Activated CD4-positive, CD25-positive, alpha-beta regulatory T cell treated with anti-CD3 and anti-CD28 coated beads, Interleukin-2, amount 50 U/mL, for 24 hours (primary cell): Measurements from ENCODE around the gene ARGLU1.

ENCODE experiments used
- ATAC-seq, 2 donors: fragments of 150-1000 bp; cut with Tn5 transposase; one replicate each; pipeline ENCODE4 v1.10.0; 2021; ENCODE audit warnings: mild to moderate bottlenecking in 1 of 2, moderate library complexity in 1 of 2

Gene ARGLU1

DNA sequence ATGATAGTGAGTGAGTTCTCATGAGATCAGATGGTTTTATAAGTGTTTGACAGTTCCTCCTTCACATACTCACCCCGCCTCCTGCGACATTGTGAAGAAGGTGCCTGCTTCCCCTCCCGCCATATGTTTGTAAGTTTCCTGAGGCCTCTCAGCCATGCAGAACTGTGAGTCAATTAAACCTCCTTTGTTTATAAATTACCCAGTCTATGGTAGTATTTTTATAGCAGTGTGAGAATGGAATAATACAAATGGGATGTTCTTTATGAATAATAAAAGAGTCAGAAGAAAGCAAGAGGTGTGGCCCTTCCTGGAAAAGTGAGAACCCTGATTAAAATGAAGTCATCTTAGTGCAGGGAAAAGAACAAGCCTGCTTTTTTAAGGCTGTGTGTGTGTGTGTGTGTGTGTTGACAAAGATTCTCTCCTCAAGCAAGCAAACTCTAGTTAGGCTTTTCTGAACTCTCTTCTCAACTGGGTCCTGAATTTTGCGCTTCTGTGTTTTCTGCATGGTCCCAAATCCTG, 18.8 kb upstream of the ARGLU1 start:
- ATAC-seq = no peak

DNA sequence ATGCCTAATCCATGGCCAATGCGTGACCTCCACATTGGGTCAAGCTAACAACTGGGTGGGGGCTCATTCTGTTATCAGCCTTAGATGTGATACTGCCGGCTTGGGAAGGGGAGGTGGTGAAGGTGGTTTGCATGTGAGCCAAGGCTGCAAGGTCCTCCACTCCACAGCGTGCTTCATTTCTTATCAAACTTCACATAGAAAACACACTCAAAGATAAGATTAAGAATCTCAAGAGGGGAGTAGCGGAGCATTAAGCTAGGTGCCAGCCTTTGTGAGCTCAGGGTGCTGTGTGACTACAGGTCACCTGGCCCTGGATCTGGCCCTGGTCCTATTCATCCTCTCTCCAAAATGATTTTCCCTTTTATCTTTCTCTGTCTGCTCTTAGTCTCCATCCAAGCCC, 13.3 kb upstream of the ARGLU1 start:
- no peak for ATAC-seq

DNA sequence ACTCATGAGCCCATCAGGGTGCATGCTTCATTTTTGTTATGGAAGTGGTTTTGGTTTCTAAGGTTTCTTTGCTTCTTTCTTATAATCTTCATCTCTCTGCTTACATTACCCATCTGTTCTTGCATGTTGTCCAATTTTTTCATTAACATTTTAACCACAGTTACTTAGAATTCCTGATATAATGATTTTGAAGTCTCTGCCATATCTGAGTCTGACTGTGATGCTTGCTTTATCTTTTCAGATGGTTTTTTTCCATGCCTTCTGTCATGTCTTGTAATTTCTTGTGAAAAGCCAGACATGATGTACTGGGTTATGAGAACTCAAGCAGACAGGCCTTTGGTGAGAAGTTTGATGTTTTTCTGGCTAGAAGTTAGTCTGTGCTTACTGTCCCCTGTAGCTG, 8.0 kb upstream of the ARGLU1 start:
- ATAC-seq = no peak

DNA sequence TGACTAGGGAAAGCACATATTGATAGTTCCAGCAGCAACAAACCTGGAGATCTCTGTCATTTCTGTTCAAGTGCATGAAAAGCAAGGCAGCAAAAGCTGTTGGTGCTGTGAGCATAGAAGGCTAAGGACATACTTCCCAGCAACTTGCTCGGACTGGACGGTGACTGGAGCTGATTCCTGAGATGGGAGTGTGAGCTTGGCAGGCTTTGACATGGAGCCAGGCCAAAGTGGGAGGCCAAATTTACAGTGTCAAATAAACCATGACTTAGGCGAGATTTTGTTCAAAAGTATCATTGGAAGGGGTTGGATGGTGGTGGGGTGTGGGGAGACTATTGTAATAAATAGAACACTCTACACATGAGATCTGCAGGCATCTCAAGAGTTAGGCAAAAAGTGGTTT, 5.9 kb upstream of the ARGLU1 start:
- no peak for ATAC-seq

- ATAC-seq = no peak
These were observed 5.4 kb upstream of the ARGLU1 start for GRCh38 chr13:106573284-106573846.

DNA sequence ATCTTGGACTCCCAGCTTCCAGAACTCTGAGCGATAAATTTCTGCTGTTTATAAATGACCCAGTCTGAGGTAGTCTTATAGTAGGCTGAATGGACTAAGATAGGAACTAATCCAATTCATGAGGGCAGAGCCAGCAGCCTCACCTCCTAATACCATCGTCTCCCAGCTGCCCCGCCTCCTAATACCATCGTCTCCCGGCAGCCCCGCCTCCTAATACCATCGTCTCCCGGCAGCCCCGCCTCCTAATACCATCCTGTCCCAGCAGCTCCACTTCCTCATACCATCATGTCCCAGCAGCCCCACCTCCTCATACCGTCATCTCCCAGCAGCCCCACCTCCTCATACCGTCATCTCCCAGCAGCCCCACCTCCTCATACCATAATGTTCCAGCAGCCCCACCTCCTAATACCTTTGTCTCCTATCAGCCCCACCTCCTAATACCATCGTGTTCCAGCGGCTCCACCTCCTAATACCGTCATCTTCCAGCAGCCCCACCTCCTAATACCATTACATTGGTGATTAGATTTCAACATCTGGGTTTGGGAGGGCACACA, 2.4 kb upstream of the ARGLU1 start:
- peak; percentile 42 to 63 for ATAC-seq

- ATAC-seq = no peak
These were observed 1.5 kb upstream of the ARGLU1 start for GRCh38 chr13:106569233-106570095.

DNA sequence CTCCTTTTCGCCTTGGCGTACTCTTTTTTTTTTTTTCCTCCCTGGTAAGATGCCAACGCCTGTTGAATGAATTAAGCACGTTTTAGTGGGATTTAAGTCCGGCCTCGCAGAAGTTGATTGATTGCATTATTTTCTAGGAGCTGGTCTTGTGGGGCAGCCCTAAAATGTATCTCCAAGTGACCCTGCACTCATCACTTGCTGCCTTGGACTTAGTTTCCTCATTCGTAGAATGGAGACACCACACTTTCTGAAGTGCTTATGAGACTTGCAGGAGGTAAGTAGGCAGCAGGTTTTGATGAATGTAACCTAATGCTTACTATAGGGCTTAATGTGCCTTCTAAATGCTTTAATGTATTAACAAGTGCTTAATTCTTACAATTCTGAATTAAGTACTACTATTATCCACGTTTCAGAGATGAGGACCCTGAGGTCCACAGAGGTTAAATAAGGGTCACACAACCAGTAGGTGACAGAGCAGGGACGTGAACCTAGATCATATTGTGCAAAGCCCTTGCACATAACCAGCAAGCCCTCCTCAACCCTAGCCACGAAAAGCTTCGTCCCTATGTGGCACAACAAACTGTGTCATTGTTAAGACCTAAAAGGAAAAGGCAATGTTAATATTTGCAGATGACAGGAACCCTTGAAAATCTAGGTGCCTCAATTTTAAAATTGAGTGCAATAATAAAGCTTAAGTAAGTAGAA, 514 bp upstream of the ARGLU1 start:
- ATAC-seq = peak; percentile 0 to 6

DNA sequence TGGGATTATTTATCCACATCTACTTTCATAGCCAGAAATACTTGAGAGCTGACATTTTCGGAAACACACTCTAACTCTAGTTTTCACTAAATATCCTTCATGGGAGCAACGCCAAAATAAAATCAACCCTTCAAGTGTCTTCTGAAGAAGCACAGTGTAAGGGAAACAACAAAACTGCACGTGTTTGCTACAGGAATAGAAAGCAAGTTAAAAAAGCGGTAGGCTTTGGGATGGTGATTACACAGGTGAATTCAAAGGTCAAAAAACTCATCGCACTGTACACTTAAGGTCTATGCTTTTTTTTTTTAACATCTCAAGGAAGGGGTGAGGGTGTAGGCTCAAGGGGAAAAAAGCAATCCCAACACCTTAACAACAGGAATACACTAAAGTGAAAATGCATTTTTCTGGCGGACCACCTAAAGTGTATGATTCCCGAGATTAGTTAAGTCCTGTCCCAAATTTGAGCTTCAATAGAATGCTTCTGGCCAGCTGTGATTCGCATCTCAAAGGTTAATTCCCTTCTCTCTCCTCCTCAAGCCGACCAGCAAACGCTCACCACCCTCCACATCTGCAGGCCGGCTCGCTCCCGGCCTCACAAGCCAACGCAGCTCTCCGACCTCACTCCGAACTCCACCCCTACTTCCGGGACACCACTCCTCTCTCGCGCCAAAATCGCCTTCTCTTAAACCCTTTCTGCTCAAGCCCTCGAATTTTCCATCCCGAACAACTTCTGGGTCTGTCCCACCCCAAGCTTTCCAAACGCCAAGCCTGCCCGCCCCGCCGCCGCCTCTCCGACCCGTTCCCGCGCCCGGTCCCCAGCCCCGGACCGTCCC, 1.1 kb downstream of the ARGLU1 start:
- ATAC-seq = peak; percentile 11 to 15

- no peak for ATAC-seq
These were observed 2.7 kb downstream of the ARGLU1 start for GRCh38 chr13:106565127-106565775.

GRCh38 chr13:106562301-106562700, 5.6 kb downstream of the ARGLU1 start:
- ATAC-seq = no peak

DNA sequence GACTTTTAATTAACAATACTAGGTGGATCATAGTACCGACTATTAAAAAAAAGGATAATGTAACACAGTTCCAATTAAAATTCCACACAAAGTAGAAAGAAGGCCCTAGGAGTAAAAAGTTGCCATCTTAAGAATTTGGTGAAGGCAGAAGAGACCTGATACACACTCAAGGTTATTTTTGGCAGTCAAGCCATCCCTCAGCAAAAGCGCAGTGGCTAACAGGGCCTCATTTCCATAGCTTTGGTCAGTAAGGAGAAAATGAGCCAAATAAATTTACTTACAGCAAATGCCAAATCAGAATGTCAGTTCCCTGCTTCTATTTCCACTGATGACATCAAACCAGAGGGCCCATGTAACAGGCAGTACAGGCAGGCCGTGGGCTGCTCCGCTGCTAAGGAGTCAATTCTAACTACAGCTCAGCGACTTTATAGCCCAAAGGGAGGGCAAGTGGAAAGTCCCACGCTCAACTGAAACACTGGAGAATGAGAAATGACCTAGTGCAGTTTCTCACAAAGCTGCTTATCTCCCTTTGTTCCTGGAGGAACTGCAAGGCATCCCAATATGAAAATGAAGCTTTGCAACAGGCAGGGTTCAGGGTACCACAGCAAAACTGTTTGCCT, 6.3 kb downstream of the ARGLU1 start:
- ATAC-seq = peak; percentile 81 to 82

GRCh38 chr13:106560821-106561220, 7.1 kb downstream of the ARGLU1 start:
- peak; percentile 67 to 74 for ATAC-seq

DNA sequence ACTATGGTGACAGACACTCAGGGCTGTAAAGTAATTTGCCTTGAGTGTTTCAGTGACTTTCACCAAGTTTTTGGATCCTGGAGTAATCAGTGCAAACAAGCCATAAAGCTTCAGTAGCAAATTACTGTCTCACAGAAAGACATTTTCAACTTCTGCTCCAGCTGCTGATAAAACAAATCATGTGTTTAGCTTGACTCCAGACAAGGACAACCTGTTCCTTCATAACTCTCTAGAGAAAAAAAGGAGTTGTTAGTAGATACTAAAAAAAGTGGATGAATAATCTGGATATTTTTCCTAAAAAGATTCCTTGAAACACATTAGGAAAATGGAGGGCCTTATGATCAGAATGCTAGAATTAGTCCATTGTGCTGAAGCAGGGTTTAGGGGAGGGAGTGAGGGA, 9.4 kb downstream of the ARGLU1 start:
- no peak for ATAC-seq

DNA sequence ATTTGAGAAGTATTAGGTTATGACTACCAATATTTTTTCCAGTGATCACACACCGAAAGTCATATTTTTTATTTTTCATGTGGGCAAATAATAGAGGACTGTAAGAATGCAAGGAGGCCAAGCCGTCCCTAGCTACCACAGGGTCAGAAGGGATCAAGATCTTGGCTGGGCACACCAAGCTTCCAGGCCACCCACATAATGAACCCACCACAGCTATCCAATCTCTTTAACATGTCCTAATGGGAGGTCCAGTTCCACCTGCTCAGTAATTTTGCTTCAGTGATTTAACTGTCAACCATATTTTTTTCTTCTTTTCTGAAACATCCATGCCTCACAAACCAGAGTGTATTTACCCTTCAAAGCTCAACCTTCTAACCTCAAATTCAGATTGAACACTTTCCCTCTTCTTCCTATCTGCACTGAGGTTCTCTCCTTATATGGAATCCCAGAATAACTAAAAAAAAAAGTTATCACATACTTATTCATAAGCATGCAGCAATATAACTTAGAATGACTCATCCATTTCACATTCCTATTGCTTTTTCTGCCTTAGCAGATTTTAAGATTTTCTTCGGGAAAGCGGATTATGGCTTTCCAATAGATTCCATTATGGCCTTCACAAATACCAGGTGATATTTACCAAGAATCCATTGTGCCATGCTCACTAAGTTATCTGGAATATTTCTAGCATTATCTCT, 12.2 kb downstream of the ARGLU1 start:
- no peak for ATAC-seq

DNA sequence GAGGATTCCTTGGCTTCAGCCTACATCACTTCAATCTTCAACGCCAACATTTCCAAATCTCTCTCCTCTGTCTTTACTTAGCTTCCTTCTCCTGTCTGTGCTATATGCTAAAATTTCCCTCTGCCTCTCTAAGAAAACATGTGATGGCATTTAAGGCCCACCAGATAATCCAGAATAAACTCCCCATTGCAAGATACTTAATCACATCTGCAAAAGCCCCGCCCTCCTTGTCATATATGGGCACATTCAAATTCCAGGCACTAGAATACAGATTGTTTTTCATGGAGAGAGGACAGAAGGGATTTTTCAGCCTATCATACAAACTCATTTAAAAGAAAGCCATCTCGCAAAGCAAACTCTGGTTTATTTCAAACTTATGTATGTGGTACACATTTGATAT, 16.2 kb downstream of the ARGLU1 start:
- ATAC-seq = no peak

DNA sequence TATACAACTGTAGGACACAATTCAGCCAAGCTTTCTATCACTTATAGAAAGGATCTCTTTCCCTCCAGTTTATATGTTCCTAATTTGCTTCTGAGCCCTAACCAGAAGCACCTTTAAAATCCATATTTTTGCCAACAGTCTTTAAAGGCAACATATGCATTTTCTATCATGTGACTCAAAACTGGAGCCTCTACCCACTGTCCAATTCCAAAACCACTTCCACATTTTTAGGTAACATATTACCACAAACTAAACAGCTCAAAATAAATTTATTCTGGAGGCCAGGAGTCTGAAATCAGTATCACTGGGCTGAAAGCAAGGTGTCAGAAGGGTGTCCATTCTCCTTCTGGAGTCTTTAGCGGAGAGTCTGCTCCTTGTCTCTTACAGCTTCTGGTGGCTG, 16.6 kb downstream of the ARGLU1 start:
- no peak for ATAC-seq

- ATAC-seq = no peak
These were observed 17.3 kb downstream of the ARGLU1 start for GRCh38 chr13:106550570-106551135.

GRCh38 chr13:106548064-106548696, 19.8 kb downstream of the ARGLU1 start:
- no peak for ATAC-seq

DNA sequence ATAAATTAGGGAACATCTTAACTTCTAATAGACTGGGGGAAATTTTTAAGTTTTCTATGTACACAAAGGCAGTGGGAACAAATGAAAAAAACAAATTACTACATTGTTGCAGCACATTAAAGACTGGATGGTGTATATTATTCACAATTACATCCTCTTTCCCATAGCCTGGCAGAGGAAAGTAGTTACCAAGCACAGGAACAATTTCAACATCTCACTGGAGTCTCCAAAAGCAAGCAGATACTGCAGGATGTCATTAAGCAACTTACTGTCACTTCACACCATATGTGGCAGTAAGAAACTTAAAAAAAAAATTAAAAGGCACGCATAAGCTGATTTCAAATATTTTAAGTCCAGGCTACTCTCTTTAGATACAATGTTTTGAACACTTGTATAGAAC, 26.1 kb downstream of the ARGLU1 start:
- ATAC-seq = no peak
